NK-92 (cell line): ENCODE measurements around the gene C1orf210.

ENCODE experiments used
- DNase-seq: peaks from one replicate; lab custom pipeline; 2025; ENCODE audit not compliant: unreplicated experiment; lab: John Stamatoyannopoulos, UW

The C1orf210 gene

DNA sequence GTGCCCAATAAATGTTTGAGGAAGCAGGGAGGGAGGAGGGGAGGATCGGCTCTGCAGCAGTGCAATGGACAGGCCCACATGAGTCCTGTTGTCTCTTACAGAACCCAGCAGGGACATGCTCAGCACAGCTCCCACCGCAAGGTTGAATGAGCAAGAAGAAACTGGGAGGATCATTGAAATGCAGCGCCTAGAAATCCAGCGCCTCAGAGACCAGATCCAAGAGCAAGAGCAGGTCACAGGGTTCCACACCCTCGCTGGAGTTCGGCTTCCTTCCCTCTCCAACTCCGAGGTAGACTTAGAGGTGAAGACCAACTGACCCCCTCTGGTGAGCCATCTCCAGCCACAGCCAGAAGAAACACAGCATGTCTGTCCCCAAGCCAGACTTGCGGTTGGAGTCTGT is 31.5 kb downstream of the C1orf210 start:
- DNase-seq: no peak

DNA sequence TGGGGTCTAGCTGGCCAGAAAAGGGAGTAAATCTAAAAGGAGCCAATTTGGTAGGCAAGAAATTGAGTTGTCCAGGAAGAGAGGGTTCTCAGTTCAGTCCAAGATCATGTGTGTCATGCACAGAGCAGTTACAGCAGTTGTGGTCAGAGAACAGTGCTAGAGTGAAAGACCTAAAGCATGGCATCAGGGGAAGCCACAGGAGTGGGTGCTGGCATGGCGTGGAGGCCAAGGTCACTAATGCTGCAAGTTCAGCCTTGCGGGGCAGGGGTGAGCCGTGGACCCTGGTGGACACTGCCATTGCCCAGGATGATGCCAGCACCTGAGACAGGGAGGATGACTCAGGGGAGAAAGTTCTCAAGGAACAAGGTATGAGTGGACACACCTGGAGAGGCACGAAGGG is 32.2 kb downstream of the C1orf210 start:
- no peak for DNase-seq

- no peak for DNase-seq
Observed at GRCh38 chr1:43252225-43252624, 33.2 kb downstream of the C1orf210 start.

DNA sequence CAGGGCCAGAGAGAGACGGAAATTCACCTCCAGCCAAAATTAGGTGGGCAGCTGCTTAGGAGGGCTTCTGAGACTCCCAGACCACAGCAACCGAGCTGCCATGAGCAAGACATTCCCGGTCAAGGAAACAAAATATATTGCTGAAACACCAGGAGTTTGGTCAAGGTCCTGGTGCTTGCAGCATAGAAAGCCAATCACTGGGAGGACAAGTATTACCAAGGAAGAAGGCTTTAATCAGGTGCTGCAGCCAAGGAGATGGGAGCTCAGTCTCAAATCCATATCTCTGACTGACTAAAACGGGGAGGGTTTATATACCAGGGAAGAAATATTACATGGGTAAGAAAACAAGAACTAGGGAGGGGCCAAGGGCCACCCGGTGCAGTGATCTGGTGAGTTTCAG is 34.4 kb downstream of the C1orf210 start:
- no peak for DNase-seq

DNA sequence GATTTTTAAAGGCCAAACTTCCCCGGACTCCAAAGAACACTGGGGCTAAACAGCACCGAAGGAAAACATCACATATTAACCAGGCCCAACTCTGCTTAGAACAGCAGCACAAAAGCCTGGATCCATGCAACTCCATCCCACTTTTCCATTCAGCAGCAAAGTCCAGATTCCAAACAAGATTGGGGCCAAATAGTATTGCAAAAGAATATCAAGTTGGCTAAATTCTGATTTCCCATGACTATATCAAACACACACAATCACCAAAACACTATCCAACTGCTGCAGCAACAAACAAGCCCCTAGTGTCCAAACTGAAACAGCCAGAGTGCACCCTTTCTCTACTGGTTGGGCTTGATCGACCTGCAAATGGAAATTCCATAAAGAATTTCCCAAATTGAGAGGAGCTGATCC is 35.0 kb downstream of the C1orf210 start:
- DNase-seq: no peak

GRCh38 chr1:43247256-43247921 is 38.0 kb downstream of the C1orf210 start:
- DNase-seq: no peak

DNA sequence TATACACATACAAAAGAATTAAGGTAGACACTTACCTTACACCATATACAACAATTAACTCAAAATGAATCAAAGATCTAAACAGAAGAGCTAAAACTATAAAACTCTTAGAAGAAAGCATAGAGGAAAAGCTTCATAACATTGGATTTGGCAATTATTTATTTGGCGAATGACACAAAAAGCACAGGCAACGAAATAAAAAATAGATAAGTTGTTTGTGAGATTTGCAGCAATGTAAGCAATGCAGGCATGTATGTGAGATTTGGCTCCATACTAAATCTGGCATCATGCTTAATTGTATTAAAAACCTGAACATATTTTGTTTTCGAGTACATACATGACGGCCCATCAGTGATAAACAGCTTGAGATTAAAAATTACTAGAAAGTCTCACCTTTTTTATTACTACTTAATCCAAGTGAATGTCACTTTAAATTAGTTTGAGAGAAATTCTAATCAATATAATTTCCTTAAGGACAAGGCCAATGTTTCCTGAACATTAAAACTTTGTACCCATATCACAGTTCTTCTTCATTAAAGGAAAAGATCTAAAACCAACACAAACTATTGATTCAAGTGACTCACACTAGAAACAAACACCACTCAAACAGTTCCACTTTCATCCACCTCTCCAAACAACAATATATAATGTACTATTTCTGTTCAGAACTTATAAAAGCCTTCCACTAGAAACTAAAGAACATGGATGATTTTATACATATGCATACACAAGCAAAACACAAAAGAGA is 38.7 kb downstream of the C1orf210 start:
- no peak for DNase-seq

- DNase-seq: no peak
Observed at GRCh38 chr1:43243299-43243698, 42.1 kb downstream of the C1orf210 start.

DNA sequence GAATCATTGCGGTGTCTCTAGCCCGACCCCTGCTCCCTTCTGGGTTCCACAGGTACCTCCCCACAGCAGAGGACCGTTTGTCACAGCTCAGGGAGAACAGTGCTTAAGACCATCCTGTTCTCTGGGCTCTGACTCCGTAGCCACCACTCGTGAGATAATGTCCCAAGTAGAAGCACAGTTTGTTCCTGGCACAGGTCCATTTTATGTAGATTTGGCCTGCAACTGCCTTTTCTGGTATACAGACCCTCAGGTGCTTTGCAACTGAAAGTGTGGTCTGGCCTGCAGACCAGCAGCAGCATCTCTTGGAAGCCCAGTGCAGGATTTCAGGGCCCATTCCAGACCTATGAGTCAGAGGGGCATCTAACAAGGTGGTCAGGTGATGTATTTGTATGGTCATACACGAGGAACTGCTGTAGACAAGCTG is 44.0 kb downstream of the C1orf210 start:
- DNase-seq: no peak

DNA sequence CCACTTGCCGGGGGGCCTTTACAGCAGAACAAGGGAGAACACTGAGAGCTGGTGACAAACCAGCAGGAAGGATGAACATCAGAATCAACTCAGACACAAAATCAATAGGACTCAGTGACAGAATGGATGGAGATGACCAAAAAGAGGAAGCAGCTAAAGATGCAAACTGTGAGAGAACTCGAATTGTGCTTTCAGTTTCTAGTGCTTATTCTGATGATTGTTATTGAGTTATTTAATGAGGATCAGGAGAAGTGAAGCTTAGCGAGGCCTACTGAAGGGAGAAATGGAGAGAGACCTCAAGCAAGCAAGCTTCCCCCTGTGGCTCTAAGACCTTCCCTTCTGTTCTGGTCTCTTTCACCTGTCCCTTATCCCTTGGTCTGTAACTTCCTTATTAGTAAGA is 45.9 kb downstream of the C1orf210 start:
- DNase-seq: no peak

DNA sequence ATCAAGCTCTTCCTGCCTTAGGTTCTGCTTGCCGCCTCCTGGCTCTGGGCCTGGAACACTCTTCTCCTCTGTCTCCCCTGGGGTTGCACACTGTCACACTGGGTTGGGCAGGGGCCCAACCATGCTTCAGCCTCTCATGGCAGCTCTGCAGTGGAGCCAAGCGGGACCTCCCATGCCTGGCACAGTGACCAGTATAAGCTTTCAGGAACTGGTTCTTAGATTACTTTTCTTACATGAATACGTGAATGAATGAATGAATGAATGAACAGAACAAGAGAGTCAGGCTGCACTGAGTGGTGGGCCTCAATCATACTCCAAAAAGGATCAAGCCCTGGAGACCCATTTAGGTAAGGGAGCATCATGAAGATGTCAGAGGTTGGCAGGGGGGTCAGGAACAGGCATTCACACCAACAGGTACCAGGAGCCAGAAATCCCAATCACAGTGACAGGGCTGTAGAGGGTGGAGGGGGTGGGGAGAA is 46.4 kb downstream of the C1orf210 start:
- DNase-seq: no peak

GRCh38 chr1:43238085-43238484 is 47.3 kb downstream of the C1orf210 start:
- no peak for DNase-seq

GRCh38 chr1:43237121-43237520 is 48.3 kb downstream of the C1orf210 start:
- no peak for DNase-seq

DNA sequence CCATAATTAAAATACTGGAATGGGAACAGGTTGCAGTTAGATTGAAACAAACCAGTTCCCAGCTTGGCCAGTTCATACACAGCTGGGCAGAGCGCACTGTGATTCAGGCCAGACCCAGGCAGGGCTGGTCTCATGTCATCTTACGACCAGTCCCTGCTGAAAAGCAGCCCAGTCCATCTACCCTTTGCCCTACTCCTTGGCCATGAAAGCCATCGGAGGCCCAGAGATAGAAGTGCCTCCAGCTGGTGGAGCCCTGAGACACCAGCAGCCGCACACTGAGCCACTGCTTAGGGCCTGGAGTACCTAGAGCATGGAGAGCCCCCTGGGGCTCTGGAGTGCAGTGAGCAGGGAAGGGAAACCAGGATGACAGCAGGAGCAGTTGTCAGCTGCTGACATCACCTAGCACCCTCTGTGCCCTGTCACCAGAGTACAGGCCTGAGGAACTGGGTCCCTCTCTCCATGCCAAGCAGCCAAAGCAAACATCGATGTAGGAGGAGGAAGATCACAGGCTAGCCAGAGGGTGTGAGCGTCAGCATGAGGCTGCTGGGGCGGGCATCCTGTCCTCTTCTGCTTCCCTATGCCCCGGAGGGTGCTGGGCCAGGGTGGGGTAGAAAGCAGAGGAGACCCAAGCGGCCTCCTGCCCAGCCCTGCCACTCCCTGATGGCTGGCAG is 49.8 kb downstream of the C1orf210 start:
- no peak for DNase-seq

DNA sequence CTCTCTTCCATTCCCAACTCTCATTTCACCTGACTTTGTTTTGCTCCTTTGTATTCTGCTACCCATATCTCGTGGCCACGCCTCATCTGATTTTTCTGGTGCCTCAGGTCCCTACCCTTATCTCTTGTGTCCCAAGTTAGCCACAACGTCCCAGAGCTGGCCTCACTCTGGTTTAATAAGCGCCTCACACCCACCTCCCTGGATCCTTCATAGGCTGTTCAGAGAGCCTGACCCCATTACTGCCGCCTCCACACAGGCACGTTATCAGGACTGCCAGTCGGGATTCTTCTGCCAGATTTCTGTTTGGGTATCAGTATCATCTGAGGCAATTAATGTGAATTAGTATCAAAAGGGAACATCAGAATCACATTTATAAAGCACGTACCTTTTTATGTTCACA is 50.3 kb downstream of the C1orf210 start:
- DNase-seq: no peak

- DNase-seq: no peak
Observed at GRCh38 chr1:43234267-43234666, 51.1 kb downstream of the C1orf210 start.

DNA sequence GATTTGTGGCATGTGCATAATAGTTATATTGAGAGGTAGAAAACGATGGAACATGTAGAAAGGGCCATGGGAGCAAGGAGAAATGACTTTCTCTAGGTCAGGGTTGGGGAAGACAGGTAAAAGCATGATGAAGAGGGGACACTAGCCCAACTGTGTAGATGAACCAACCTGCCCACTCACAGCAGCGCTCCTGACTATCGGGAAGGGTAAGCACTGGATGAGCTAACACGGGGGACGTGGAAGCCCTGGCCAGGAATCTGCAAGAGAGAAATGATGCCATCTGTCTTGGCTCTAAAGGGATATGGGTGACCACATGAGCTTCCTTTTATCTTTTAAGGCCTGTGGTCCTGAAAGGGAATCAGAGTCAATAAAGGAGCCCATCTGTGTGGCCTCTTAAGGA is 51.8 kb downstream of the C1orf210 start:
- DNase-seq: no peak

DNA sequence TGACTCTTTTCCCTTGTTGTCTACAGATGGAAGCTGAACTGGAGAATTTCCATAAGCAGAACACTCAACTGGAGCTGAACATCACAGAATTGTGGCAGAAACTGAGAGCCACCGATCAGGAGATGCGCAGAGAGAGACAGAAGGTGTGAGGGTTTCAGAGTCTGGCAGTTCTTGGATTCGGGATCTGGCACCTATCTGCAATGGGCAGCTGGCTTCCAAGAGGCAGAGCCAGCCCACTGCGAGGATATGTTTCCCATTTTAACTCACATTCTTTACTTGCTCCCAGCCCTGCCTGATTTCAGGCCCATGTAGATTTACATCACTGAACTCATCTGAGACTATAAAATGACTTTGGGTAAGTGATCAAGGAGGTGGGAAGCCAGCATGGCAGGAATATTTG is 52.9 kb downstream of the C1orf210 start:
- no peak for DNase-seq

- no peak for DNase-seq
Observed at GRCh38 chr1:43232074-43232473, 53.3 kb downstream of the C1orf210 start.
